Right lobe of liver (tissue), 4 donors: ENCODE data around the gene CELF2.

ENCODE experiments used
- POLR2A ChIP-seq: fragments of 450-650 bp; IDR thresholded peaks from one replicate; pipeline ENCODE4 v1.6.1; 2017; ENCODE audit warnings: antibody characterized with exemption, mild to moderate bottlenecking
- TF ChIP-seq, protein P1 (sequence below), 4 donors: fragments of 200-600 bp in 3 of 4; fragments of 450-650 bp in 1 of 4; IDR thresholded peaks; one replicate each; pipeline versions ENCODE4 v1.5.1 to v1.8.0; 2016 to 2022; ENCODE audit warnings: antibody characterized with exemption in 4 of 4, mild to moderate bottlenecking in 2 of 4
- donor health status: DM: no; HTN: no; CAD: no.
- donor health status: DM: no; HTN: no; CAD: no.
- donor health status: DM: no; HTN: yes; CAD: no.

DNA sequence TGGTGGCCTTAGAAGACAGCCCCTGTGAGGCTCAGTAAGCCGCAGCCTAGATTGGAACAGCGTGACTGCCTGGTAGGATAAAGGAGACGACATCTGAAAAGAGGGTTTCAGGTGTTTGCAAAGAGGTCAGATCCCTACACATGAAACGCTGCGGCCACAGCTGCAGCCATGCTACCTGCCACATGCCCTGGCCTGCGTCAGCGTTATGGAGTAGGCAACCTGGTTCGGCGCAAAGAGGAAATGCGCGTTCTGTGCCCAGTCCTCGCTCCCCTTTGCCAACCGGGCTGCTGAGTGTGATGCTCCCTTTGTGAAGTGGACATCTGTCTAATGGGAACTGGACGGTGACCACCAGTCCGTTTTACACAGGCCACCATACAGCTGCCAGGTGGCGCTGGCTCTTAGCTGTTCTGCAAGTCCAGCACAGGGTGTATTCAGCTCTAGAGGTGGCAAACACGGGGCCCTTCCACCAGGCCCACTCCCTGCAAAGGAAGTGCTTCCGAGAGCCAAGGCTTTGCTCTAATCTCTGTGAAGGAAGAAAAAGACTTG lies 160.3 kb downstream of the CELF2 start:
- TF ChIP-seq, protein P1, sequence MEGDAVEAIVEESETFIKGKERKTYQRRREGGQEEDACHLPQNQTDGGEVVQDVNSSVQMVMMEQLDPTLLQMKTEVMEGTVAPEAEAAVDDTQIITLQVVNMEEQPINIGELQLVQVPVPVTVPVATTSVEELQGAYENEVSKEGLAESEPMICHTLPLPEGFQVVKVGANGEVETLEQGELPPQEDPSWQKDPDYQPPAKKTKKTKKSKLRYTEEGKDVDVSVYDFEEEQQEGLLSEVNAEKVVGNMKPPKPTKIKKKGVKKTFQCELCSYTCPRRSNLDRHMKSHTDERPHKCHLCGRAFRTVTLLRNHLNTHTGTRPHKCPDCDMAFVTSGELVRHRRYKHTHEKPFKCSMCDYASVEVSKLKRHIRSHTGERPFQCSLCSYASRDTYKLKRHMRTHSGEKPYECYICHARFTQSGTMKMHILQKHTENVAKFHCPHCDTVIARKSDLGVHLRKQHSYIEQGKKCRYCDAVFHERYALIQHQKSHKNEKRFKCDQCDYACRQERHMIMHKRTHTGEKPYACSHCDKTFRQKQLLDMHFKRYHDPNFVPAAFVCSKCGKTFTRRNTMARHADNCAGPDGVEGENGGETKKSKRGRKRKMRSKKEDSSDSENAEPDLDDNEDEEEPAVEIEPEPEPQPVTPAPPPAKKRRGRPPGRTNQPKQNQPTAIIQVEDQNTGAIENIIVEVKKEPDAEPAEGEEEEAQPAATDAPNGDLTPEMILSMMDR (IDR thresholded peaks at IDR 0.05): no peak
- no peak for TF ChIP-seq POLR2A
